Stomach (tissue), 4 donors: Measurements from ENCODE around the gene TTLL11.

Source experiments
- POLR2A ChIP-seq, 4 donors: fragments of 450-650 bp; IDR thresholded peaks; one replicate each; pipeline ENCODE4 v1.6.1; 2016; ENCODE audit warnings: antibody characterized with exemption in 4 of 4, control low read depth in 2 of 4, mild to moderate bottlenecking in 1 of 4, moderate library complexity in 1 of 4
- POLR2AphosphoS5 ChIP-seq, 3 donors: sonication (generic); formaldehyde crosslinking; IDR thresholded peaks; one replicate each; pipeline ENCODE4 v1.6.1; 2016; ENCODE audit warnings: antibody characterized with exemption in 3 of 3
- TF ChIP-seq, protein P1 (sequence below), 7 experiments: fragments of 450-650 bp in 4 of 7; fragments of 200-600 bp in 3 of 7; sonication (generic) in 3 of 7; IDR thresholded peaks; one replicate each; pipeline ENCODE4 v1.5.1; 2016 to 2019; ENCODE audit warnings: antibody characterized with exemption in 7 of 7, control low read depth in 2 of 7, mild to moderate bottlenecking in 1 of 7

DNA sequence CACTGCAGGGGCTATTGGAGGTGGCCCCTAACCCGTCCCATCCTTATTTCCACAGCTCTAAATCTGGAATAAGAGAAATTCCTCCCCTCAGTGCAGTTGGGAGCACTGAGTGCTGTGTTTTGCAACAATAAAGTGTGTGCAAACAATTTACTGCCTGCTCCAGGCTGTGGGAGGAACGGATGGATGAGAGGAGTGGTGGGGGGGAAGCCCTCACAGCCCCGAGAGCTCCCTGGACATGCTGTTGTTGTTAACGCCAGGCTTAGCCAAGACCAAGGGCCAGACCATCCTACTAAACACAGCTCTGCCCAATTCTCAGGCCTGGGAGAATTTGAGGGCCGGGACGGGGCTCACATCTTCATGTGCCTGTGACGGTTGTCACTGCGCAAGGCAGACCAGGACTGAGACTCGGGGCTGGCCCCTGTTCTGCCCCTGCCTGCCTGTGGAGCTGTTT is 241.4 kb downstream of the TTLL11 start:
- TF ChIP-seq, protein P1, sequence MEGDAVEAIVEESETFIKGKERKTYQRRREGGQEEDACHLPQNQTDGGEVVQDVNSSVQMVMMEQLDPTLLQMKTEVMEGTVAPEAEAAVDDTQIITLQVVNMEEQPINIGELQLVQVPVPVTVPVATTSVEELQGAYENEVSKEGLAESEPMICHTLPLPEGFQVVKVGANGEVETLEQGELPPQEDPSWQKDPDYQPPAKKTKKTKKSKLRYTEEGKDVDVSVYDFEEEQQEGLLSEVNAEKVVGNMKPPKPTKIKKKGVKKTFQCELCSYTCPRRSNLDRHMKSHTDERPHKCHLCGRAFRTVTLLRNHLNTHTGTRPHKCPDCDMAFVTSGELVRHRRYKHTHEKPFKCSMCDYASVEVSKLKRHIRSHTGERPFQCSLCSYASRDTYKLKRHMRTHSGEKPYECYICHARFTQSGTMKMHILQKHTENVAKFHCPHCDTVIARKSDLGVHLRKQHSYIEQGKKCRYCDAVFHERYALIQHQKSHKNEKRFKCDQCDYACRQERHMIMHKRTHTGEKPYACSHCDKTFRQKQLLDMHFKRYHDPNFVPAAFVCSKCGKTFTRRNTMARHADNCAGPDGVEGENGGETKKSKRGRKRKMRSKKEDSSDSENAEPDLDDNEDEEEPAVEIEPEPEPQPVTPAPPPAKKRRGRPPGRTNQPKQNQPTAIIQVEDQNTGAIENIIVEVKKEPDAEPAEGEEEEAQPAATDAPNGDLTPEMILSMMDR (IDR thresholded peaks at IDR 0.05), result no peak
- TF ChIP-seq POLR2A (IDR thresholded peaks at IDR 0.05) (no peak), POLR2AphosphoS5 (IDR thresholded peaks at IDR 0.05) (no peak)
